SK-N-SH (cell line): ENCODE data around the gene PIAS4.

Experiments used
- GATA2 ChIP-seq: sonication (generic); formaldehyde crosslinking; IDR thresholded peaks from 2 replicates; pipeline ENCODE4 v1.5.0; 2020; ENCODE audit warnings: mild to moderate bottlenecking, missing genetic modification reagents
- POLR2AphosphoS5 ChIP-seq: IDR thresholded peaks from 2 replicates; pipeline ENCODE4 v1.6.1; 2012; ENCODE audit warnings: low read depth, low read length
- TEAD4 ChIP-seq: IDR thresholded peaks from 2 replicates; pipeline ENCODE4 v1.4.0; 2012; ENCODE audit warnings: mild to moderate bottlenecking, borderline replicate concordance; ENCODE audit not compliant: insufficient read depth
- TF ChIP-seq, protein P1 (sequence below): fragments of 200-600 bp; sonication (generic); IDR thresholded peaks from 2 replicates; pipeline ENCODE4 v1.6.1; 2017; ENCODE audit warnings: antibody characterized with exemption, mild to moderate bottlenecking, moderate library complexity

DNA sequence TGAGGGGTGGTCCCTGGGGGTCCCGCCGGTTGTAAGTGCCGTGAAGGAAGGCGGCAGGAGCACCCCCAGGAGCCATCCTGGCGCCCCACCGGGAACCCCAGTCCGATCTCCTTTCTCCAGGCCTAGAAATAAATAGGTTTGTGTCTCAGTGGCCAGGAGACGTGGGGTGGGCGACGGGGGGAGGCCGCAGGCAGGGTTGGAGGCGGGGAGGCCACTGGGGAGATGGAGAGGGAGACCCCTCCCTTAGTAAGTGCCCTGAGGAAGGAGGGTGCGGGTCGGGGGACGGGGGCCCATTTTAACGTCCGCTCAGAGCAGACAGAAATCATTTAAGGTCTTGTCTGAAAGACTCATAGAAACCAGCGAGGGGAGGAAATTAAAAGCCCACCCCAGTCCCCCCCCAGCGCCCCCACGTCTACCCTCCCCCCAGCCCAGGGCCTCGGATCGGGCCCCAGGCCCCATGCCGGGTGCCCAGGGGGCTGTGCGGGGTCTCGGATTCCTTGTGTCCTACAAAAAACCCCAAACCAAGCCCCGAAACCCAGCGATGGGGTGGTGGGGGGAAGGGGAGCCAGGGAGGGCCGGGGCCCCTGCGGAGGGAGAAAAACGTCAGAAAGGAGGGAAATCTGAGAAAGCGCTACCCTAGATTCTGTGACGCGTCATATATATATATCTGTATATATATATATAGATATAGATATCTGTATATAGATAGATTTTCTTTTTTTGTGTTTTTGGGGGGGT, 39.6 kb downstream of the PIAS4 start:
- TF ChIP-seq, protein P1, sequence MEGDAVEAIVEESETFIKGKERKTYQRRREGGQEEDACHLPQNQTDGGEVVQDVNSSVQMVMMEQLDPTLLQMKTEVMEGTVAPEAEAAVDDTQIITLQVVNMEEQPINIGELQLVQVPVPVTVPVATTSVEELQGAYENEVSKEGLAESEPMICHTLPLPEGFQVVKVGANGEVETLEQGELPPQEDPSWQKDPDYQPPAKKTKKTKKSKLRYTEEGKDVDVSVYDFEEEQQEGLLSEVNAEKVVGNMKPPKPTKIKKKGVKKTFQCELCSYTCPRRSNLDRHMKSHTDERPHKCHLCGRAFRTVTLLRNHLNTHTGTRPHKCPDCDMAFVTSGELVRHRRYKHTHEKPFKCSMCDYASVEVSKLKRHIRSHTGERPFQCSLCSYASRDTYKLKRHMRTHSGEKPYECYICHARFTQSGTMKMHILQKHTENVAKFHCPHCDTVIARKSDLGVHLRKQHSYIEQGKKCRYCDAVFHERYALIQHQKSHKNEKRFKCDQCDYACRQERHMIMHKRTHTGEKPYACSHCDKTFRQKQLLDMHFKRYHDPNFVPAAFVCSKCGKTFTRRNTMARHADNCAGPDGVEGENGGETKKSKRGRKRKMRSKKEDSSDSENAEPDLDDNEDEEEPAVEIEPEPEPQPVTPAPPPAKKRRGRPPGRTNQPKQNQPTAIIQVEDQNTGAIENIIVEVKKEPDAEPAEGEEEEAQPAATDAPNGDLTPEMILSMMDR: no peak
- TF ChIP-seq TEAD4: no peak
- no peak for TF ChIP-seq POLR2AphosphoS5
- no peak for TF ChIP-seq GATA2 (CRISPR knock-in tag)
